A549 treated with Mapracorat at 1 μM for 4 hours (cell line): Measurements from ENCODE around the gene SEMA6C. TPM values are rescaled to one million over a fixed set of nuclear protein-coding genes. Genes with fewer than 3 reads are reported as not detected.

Experiments
- total RNA-seq: library from RNA; stranded (reverse); fragments of 200-300 nt; extraction: Qiagen RNA extraction; gene quantifications from 5 replicates; pipeline ENCODE4 v1.2.3, GENCODE V29; 2022

SEMA6C gene, protein sequence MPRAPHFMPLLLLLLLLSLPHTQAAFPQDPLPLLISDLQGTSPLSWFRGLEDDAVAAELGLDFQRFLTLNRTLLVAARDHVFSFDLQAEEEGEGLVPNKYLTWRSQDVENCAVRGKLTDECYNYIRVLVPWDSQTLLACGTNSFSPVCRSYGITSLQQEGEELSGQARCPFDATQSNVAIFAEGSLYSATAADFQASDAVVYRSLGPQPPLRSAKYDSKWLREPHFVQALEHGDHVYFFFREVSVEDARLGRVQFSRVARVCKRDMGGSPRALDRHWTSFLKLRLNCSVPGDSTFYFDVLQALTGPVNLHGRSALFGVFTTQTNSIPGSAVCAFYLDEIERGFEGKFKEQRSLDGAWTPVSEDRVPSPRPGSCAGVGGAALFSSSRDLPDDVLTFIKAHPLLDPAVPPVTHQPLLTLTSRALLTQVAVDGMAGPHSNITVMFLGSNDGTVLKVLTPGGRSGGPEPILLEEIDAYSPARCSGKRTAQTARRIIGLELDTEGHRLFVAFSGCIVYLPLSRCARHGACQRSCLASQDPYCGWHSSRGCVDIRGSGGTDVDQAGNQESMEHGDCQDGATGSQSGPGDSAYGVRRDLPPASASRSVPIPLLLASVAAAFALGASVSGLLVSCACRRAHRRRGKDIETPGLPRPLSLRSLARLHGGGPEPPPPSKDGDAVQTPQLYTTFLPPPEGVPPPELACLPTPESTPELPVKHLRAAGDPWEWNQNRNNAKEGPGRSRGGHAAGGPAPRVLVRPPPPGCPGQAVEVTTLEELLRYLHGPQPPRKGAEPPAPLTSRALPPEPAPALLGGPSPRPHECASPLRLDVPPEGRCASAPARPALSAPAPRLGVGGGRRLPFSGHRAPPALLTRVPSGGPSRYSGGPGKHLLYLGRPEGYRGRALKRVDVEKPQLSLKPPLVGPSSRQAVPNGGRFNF
- total RNA-seq: 1.5 to 2.6 TPM (median 1.7 TPM) in 5 replicates

DNA sequence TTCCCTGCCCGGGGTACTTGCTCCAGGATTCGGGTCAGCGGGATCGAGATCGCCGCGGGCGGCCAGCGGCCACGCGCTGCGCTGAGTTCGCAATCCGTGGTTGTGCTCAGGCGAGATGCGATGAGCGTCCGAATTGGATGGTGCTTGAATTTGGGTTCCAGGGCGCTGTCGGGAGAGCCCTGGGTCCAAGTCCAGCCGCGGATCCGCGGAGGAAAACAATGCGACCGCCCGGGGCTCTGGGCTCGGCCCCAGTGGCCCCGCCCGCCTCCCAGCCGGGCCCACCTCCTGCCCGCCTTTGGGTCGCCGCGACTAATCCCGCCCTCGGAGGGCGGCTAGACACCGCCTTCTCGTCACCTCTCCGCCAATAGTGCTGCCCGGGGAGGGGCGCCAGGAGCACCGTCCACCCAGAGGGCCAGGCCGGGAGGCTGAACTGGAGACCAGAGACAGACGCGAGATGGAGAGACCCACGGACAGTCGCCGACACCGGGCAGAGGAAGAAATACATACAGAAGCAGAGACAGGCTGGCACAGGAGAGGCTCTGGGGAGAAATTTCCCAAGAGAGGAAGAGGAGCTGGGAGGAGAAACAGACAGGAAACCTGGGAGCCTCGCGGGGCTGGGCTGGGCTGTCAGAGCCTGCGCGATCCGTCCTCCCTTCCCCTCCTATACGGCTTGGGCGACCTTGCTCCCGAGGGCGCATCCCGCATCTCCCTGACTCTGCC lies at the start of gene SEMA6C:
SEMA6C (minus strand) TSS at position 220 of the 720 bp plus-strand sequence. CDS start 4,010 bp downstream, outside the sequence.

DNA sequence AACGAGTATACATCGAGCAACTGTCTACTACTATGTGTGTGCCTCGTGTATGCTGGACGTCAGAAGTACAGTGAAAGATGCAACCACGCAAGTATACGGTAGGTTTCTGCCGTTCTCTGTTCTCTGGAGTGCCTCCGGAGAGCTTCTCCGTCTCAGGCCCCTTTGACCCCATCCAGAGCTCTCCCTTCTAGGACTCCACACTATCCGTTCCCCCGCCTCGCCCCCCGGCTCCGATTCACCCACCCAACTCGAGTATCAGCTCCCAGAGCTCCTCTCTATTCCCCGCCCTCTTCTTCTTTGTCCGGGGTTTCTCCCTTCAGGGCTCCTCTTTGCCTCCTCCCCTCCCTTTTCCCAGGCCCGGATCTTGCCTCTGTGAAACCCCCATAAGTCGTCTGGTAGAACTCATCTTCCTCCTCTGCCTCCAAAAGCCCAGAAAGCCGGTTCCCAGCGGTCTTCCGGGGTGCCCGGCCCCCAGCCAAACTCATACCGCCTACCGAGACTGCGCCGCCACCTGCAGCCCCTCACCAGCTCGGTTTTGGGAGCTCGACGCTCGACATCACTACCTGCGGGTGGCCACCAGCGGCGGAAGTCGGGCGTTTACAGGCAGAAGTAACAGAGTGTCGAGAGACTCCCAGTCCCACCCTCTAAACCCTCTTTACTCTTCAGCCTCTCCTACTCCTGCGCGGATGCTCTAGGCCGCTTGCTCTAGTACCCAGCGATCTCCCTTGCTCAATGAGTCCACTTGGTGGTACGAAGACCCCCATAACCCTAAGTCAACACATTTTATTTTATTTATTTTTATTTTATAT lies 43.4 kb upstream of the SEMA6C start, which contains the start of gene VPS72:
VPS72 (minus strand) TSS at position 561 of the 809 bp plus-strand sequence; CDS start at position 485, 76 bp downstream.

DNA sequence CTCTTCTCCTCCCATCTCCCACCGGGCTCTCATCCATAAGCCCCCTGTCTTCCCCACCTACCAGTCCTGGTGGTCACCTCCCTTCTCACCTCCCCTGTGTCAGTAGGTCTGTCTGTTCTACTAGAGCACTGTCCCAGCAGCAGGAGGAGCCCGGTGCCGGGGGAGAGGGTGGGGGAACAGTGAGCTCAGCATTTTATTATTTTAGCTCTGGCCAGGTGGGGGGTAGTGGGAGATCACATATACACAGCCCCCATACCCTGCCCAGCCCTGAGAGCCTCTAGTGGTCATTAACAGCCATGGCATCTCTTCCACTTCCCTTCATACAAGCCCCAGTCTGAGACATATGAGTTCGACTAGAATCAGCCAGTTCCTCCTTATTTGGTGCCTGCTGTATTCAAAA lies 29.4 kb upstream of the SEMA6C start, which contains the start of gene TMOD4:
TMOD4 (minus strand) TSS at position 119 of the 400 bp plus-strand sequence. CDS start 1,106 bp downstream, outside the sequence.

DNA sequence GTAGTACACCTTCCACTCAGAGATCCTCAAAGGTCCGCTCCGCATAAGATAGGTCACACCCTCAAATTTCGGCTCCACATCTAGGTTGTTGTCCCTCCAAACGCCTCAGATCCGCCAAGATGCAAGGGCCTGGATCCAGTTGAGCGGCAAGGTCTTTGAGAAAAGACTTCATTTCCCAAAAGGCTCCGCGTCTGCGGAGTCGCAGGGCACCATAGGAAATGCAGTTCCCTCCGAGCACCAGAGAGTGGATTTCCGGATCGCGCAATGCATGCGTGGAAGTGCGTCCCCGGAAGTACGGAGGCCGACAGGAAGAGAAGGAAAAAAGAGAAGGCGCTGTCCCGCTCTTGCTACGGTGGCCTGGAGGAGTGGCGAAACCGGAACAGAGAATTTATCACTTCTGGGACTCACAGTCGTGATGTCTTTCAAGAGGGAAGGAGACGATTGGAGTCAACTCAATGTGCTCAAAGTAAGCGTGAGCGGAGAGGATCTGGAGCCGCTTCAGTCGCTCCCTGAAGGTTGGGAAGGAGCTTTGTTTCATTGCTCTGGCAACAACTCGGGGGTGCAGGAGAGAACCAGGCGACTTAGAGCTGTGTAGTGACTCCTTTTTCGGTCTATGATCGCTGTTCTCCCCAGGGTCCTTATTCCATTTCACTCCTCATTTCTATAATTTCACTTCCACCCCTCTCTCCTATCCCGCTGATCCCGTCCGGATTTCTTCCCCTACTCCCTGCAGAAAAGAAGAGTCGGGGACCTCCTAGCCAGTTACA lies 19.5 kb upstream of the SEMA6C start, which contains the start of the genes LYSMD1 and SCNM1:
LYSMD1 (minus strand) TSS at position 165 of the 767 bp plus-strand sequence. CDS start 644 bp downstream, outside the sequence.
SCNM1 (plus strand) TSS at position 407 of the 767 bp plus-strand sequence; CDS start at position 416, 9 bp downstream.

DNA sequence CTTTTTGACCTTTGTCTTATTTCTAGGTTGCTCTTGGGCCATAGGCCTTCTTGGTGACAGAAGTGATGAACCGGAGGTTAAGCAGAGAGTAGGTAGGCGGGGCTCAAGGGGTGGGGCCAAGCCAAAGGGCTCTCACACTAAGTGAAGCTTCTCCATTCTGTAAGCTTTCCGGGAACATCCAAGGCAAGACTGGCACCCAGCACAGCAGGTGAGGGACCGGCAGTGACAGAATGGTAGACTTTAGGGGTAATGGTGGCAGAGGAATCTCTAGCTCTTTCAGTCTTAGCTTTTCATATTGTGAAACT lies 10.0 kb upstream of the SEMA6C start, which contains the start of gene TNFAIP8L2:
TNFAIP8L2 (plus strand) TSS at position 135 of the 305 bp plus-strand sequence. CDS start 2,049 bp downstream, outside the sequence.

Other genes with a start within 250 kb of the SEMA6C start
- 21.2 to 26.1 TPM (median 23.9 TPM) in 5 replicates for gene SETDB1, start 220.3 kb downstream of the SEMA6C start, total RNA-seq
- gene CERS2, start 171.8 kb downstream of the SEMA6C start, total RNA-seq: 239 to 262 TPM (median 246 TPM) in 5 replicates
- gene ANXA9, start 164.3 kb downstream of the SEMA6C start, total RNA-seq: 0.51 to 1.2 TPM (median 0.92 TPM) in 5 replicates
- 2.1 to 3.7 TPM (median 2.8 TPM) in 5 replicates for gene MINDY1, start 139.7 kb downstream of the SEMA6C start, total RNA-seq
- 11.3 to 15.4 TPM (median 15.0 TPM) in 5 replicates for gene PRUNE1, start 138.2 kb downstream of the SEMA6C start, total RNA-seq
- 0.06 to 0.30 TPM (median 0.15 TPM) in 5 replicates for gene BNIPL, start 110.0 kb downstream of the SEMA6C start, total RNA-seq
- gene C1orf56, start 98.9 kb downstream of the SEMA6C start, total RNA-seq: 5.7 to 8.6 TPM (median 6.6 TPM) in 5 replicates
- 76.7 to 92.0 TPM (median 80.0 TPM) in 5 replicates for gene CDC42SE1, start 87.0 kb downstream of the SEMA6C start, total RNA-seq
- gene MLLT11, start 86.2 kb downstream of the SEMA6C start, total RNA-seq: 13.2 to 16.7 TPM (median 16.1 TPM) in 5 replicates
- 2.4 to 3.1 TPM (median 2.9 TPM) in 5 replicates for gene GABPB2, start 75.9 kb downstream of the SEMA6C start, total RNA-seq
- not detected in 5 replicates for gene TNFAIP8L2, start 10.0 kb upstream of the SEMA6C start, total RNA-seq
- 5.1 to 7.5 TPM (median 6.3 TPM) in 5 replicates for gene LYSMD1, start 19.3 kb upstream of the SEMA6C start, total RNA-seq
- 44.5 to 47.6 TPM (median 46.1 TPM) in 5 replicates for gene SCNM1, start 19.5 kb upstream of the SEMA6C start, total RNA-seq
- 0.25 to 0.32 TPM (median 0.30 TPM) in 3 of 5 replicates, not detected in the others for gene TMOD4, start 29.4 kb upstream of the SEMA6C start, total RNA-seq
- 42.7 to 63.6 TPM (median 44.0 TPM) in 5 replicates for gene VPS72, start 43.6 kb upstream of the SEMA6C start, total RNA-seq
- 45.0 to 60.9 TPM (median 49.8 TPM) in 5 replicates for gene PIP5K1A, start 51.9 kb upstream of the SEMA6C start, total RNA-seq
- gene PSMD4, start 108.1 kb upstream of the SEMA6C start, total RNA-seq: 173 to 208 TPM (median 192 TPM) in 5 replicates
- 10.6 to 14.6 TPM (median 12.9 TPM) in 5 replicates for gene ZNF687, start 135.7 kb upstream of the SEMA6C start, total RNA-seq
- 22.7 to 27.1 TPM (median 25.0 TPM) in 5 replicates for gene PI4KB, start 180.8 kb upstream of the SEMA6C start, total RNA-seq
- 18.8 to 24.9 TPM (median 21.2 TPM) in 5 replicates for gene RFX5, start 200.6 kb upstream of the SEMA6C start, total RNA-seq
- gene SELENBP1, start 226.1 kb upstream of the SEMA6C start, total RNA-seq: 5.7 to 8.9 TPM (median 6.7 TPM) in 5 replicates